GM19023 (cell line): ENCODE data around the gene CFAP251.
"Not testable (repeated sequence)": the region's sequence is repeated elsewhere in the genome, so short reads cannot be mapped to it uniquely, and the experiment has no call there.

Source experiments
- ATAC-seq: cut with Tn5 transposase; IDR thresholded peaks from one replicate; pipeline ENCODE4 v1.9.1; 2021; ENCODE audit warnings: mild to moderate bottlenecking, moderate library complexity; ENCODE audit not compliant: unreplicated experiment

CFAP251 gene

GRCh38 chr12:121969726-121970125, 51.3 kb downstream of the CFAP251 start:
- no peak for ATAC-seq

GRCh38 chr12:121970581-121971300, 52.3 kb downstream of the CFAP251 start:
- ATAC-seq, result no peak

- ATAC-seq, result no peak
Measured at GRCh38 chr12:121974026-121974985, 55.9 kb downstream of the CFAP251 start.

GRCh38 chr12:121975021-121975420, 56.6 kb downstream of the CFAP251 start:
- ATAC-seq, result no peak

- no peak for ATAC-seq
Measured at GRCh38 chr12:121976950-121977349, 58.6 kb downstream of the CFAP251 start.

- no peak for ATAC-seq
Measured at GRCh38 chr12:121980191-121980891, 61.9 kb downstream of the CFAP251 start.

GRCh38 chr12:121980892-121981272, 62.5 kb downstream of the CFAP251 start:
- no peak for ATAC-seq

- no peak for ATAC-seq
Measured at GRCh38 chr12:121981456-121981855, 63.1 kb downstream of the CFAP251 start.

- ATAC-seq, result no peak
Measured at GRCh38 chr12:121982950-121983349, 64.6 kb downstream of the CFAP251 start.

GRCh38 chr12:121983536-121984210, 65.3 kb downstream of the CFAP251 start:
- ATAC-seq, result no peak

GRCh38 chr12:121986489-121987245, 68.3 kb downstream of the CFAP251 start:
- no peak for ATAC-seq

- ATAC-seq, result not testable (repeated sequence)
Measured at GRCh38 chr12:121988519-121988918, 70.1 kb downstream of the CFAP251 start.

- ATAC-seq, result no peak
Measured at GRCh38 chr12:121989276-121990113, 71.1 kb downstream of the CFAP251 start.

GRCh38 chr12:121990114-121990647, 71.8 kb downstream of the CFAP251 start:
- no peak for ATAC-seq

- ATAC-seq, result peak; percentile 76
Measured at GRCh38 chr12:121990692-121991603, 72.6 kb downstream of the CFAP251 start.

GRCh38 chr12:121992059-121992879, 73.9 kb downstream of the CFAP251 start:
- ATAC-seq, result peak; percentile 78
